Skeletal muscle cell (primary cell): ENCODE results near the gene PTK6.

Experiments
- DNase-seq: peaks from one replicate; pipeline ENCODE4 v3.0.0-alpha.2; 2010; ENCODE audit warnings: low read depth
- H3K4me3 ChIP-seq: 2 replicates; pipeline ENCODE4 v1.5.1; 2011; ENCODE audit warnings: low read depth, mild to moderate bottlenecking, control low read depth, low read length, moderate library complexity

The PTK6 gene

GRCh38 chr20:63570281-63571086 is 33.3 kb upstream of the PTK6 start:
- DNase-seq: no peak

GRCh38 chr20:63568986-63569949 is 32.1 kb upstream of the PTK6 start:
- H3K4me3 ChIP-seq: no peak overlapping the region
- no peak for DNase-seq

More at GRCh38 chr20:63570281-63571086, 33.3 kb upstream of the PTK6 start:
- H3K4me3 ChIP-seq: no peak overlapping the region

- H3K4me3 ChIP-seq: no peak overlapping the region
- no peak for DNase-seq
These were observed 31.2 kb upstream of the PTK6 start for GRCh38 chr20:63568170-63568981.

GRCh38 chr20:63567386-63568169 is 30.4 kb upstream of the PTK6 start:
- DNase-seq: no peak
- no peak overlapping the region for H3K4me3 ChIP-seq

- DNase-seq: no peak
- H3K4me3 ChIP-seq: no peak overlapping the region
These were observed 29.9 kb upstream of the PTK6 start for GRCh38 chr20:63567136-63567385.

GRCh38 chr20:63566395-63567135 is 29.4 kb upstream of the PTK6 start:
- H3K4me3 ChIP-seq: no peak overlapping the region

GRCh38 chr20:63565699-63566335 is 28.6 kb upstream of the PTK6 start:
- no peak for DNase-seq
- no peak overlapping the region for H3K4me3 ChIP-seq

More at GRCh38 chr20:63566395-63567135, 29.4 kb upstream of the PTK6 start:
- no peak for DNase-seq

- no peak overlapping the region for H3K4me3 ChIP-seq
- DNase-seq: no peak
These were observed 28.0 kb upstream of the PTK6 start for GRCh38 chr20:63565021-63565698.

GRCh38 chr20:63564036-63564810 is 27.0 kb upstream of the PTK6 start:
- no peak overlapping the region for H3K4me3 ChIP-seq
- DNase-seq: no peak

- DNase-seq: no peak
- no peak overlapping the region for H3K4me3 ChIP-seq
These were observed 26.2 kb upstream of the PTK6 start for GRCh38 chr20:63563225-63563935.

- no peak for DNase-seq
These were observed 25.5 kb upstream of the PTK6 start for GRCh38 chr20:63562461-63563224.

GRCh38 chr20:63561624-63562396 is 24.6 kb upstream of the PTK6 start:
- no peak for DNase-seq
- H3K4me3 ChIP-seq: no peak overlapping the region

More at GRCh38 chr20:63562461-63563224, 25.5 kb upstream of the PTK6 start:
- no peak overlapping the region for H3K4me3 ChIP-seq

- H3K4me3 ChIP-seq: no peak overlapping the region
- no peak for DNase-seq
These were observed 23.9 kb upstream of the PTK6 start for GRCh38 chr20:63560856-63561609.

GRCh38 chr20:63560333-63560805 is 23.2 kb upstream of the PTK6 start:
- H3K4me3 ChIP-seq: no peak overlapping the region
- DNase-seq: no peak
